CD4-positive, alpha-beta T cell treated with Interleukin-10 for 1 hour (primary cell): ENCODE measurements around the gene CNN3.

Experiments
- DNase-seq: peaks from one replicate; pipeline ENCODE4 v3.0.0-alpha.2; 2020

CNN3 gene

DNA sequence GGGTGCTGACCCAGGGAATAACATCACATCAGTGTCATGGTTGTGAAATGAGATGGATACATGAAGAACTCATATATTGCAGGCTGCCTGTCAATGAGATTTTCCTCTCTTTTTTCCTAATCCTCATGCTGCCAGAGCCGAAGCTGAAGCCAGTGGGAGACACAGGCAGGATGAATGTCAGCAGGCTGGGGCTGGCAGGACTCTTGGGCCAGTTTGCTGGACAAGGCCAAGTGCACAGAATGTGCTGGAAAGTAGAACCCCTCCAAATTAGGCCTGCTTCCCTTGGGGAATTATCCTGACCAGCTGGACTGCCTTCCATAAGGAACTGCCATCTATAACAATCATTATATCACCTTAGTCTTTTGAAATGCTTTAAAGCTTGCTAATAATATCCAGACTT, 75.3 kb downstream of the CNN3 start:
- DNase-seq = no peak
